ENCODE data around the gene HSPH1.

Gene HSPH1

DNA sequence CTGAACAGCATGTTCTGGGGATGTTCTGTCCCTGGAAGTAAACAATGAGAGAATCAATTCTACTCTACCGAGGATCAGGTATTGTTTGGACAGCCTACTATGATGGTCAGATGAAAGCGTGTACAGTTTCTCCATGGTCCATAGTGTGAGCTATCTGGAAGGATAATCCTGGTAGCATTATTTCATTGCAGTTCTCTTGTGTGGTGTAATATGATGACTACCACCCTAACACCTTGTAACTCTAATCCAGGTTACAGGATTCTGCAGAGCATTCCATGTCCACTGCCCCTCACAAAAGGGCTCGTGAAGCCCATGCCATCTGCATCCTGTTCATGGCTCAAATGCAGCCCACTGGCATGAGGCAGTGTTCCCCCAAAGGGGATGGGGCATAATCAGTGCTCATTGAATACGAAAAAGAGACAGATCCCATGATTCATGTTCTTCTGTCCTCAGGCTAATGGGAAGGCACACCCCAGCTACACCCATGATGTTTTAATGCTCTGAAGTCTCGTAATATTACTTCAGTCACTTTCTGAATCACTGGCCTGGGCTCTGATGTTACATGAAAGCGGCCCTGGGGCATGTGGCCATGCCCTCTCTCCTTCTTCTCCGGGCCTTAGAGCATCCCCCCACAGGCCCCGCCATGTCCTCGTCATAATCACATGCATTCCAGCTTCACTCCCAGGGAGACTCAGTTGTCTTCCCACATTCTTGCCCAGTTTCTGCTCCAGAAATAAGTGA lies 68.4 kb downstream of the HSPH1 start:
- DNase-seq, result no peak

DNA sequence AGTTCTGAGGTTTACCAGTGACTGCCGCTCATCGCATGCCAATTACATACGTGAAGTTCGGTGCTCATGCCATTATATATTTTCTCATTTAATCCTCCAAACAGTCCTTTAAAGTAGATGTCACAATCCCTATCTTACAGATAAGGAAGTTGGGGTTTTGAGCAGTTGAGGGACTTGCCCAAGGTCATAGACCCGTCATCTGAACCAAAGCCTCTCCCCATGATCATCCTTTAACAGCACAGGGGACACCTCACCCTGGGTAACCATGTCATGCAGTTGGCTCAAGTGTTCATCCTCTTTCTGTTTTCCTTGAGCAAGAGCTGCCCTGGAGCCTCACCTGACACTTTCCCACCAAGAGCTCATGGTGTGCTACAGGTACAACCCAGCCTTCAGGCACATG lies 69.1 kb downstream of the HSPH1 start:
- no peak for DNase-seq

GRCh38 chr13:31090961-31091624 lies 70.6 kb downstream of the HSPH1 start:
- no peak for DNase-seq

DNA sequence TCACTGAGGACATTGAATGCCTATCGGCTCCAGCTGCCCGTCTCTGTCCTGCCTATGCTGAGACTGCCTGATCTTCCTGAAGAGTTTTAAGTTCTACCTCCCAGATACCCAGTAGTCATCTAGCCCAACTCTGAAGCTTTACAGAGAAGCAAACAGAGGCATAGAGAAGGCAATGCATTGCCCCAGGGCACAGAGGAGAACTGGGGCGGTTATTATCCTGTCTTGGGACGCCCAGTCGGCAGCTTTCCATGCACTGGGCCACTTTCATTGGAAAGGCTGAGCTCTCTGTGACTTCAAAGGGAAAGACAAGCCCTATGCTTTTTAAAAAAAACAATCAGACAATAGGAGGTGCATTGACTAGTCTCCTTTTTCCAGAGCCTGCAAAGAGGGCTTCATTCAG lies 71.6 kb downstream of the HSPH1 start:
- DNase-seq, result no peak

GRCh38 chr13:31089649-31090048 lies 72.1 kb downstream of the HSPH1 start:
- no peak for DNase-seq

- no peak for DNase-seq
Observed at GRCh38 chr13:31088826-31089420, 72.8 kb downstream of the HSPH1 start.
